ENCODE measurements around the gene GDA.

GRCh38 chr9:72203205-72203803, 54.1 kb downstream of the GDA start:
- TF ChIP-seq CTCF (IDR thresholded peaks at IDR 0.05) (peak in 6 of 7 experiments; percentile 38 to 63 (median 49)), POLR2A (IDR thresholded peaks at IDR 0.05) (no peak)

Data from body of pancreas (tissue), 4 donors.